Measurements from ENCODE around the gene ZKSCAN2. TPM values are rescaled to one million over a fixed set of nuclear protein-coding genes. Genes with fewer than 3 reads are reported as not detected.

The ZKSCAN2 gene
- total RNA-seq (2021; fragmentation: NEBNext Ultra II Directional; extraction: Animal tissue kit (Norgen Biotek cat#: 25700)) (11.0 and 11.6 TPM in 2 replicates), polyA plus RNA-seq (2011; rRNA removed) (2.2 and 2.6 TPM in 2 replicates), polyA minus RNA-seq (2011; rRNA and poly(A)+ RNA removed) (13.6 and 14.7 TPM in 2 replicates)
- polyA plus RNA-seq (2011; cell fraction: cytosol; rRNA removed), result 3.0 TPM
- 4.6 TPM for polyA plus RNA-seq (2011; cell fraction: nucleus; rRNA removed)
- polyA plus RNA-seq (2012, experiment 1 of 2), result 4.3 to 5.5 TPM (median 4.8 TPM) in 4 replicates
- polyA plus RNA-seq (2012, experiment 2 of 2), result 0.47 TPM
- polyA plus RNA-seq (2013, experiment 1 of 2), result 4.5 TPM
- 4.5 TPM for polyA plus RNA-seq (2013, experiment 2 of 2)
- 12.3 TPM for polyA minus RNA-seq (2011; cell fraction: cytosol; rRNA and poly(A)+ RNA removed)
- 14.0 TPM for polyA minus RNA-seq (2011; cell fraction: nucleus; rRNA and poly(A)+ RNA removed)
- long read RNA-seq, experiment 1, partial matches to known transcripts, result 0 of 4 reads
- long read RNA-seq, experiment 1, other reads (novel, unspliced or antisense), result 4 of 4 reads
- long read RNA-seq, experiment 2, partial matches to known transcripts, result 1 of 1 reads
- long read RNA-seq, experiment 2, other reads (novel, unspliced or antisense), result 0 of 1 reads

GRCh38 chr16:25257470-25257955 lies at the start of gene ZKSCAN2:
Gene ZKSCAN2 (minus strand): TSS chr16:25257845. CDS start chr16:25257127, 718 bp downstream.
- H4K5ac ChIP-seq (ENCODE audit: insufficient read length, low read depth, low read length), result peak within 1 kb of the TSS; percentile 94
- peak within 1 kb of the TSS; percentile 92 for H4K8ac ChIP-seq (ENCODE audit: extremely low read depth, insufficient read depth, low read length)
- ChIA-PET POLR2A (ENCODE audit: partially characterized antibody) (interaction anchor here (1.2 to 1.5 kb wide), 3 partner anchors 10 to 434 kb away, joined by 3 to 6 read pairs (median 3); partner anchors contain the start of gene HS3ST4), CTCF (ENCODE audit: partially characterized antibody) (interaction anchor here (1.1 kb wide), 1 partner anchor 24 kb away, joined by 3 read pairs; no protein-coding TSS in a partner anchor)
- peaks cover 0 to 2% (median under 1%) of the 10 kb centered on the region in 4 experiments; a peak in 3 of 7 replicates for H3K4me1 ChIP-seq (replicated peaks in 1 of 4; ENCODE audit: control insufficient read depth in 3 of 4, insufficient read depth in 4 of 4, low read length in 3 of 4)
- H4K20me1 ChIP-seq (replicated peaks in 1 of 2; ENCODE audit: control insufficient read depth in 1 of 2, insufficient read depth in 2 of 2, low read length in 2 of 2), result peaks cover 0 to 4% of the 10 kb centered on the region in 2 experiments
- H3K4me3 ChIP-seq (ENCODE audit: extremely low read depth in 1 of 4, insufficient read depth in 2 of 4, low read depth in 3 of 4, low read length in 4 of 4), result peak within 1 kb of the TSS; percentile 73 to 88 (median 82)
- FAIRE-seq, result no peak
- peak; percentile 54 to 88 for DNase-seq (ENCODE audit: low read depth in 1 of 2, low spot score in 2 of 2)
- H3K14ac ChIP-seq (ENCODE audit: insufficient read length), result no peak within 1 kb of the TSS
- peak within 1 kb of the TSS; percentile 46 for H2AFZ ChIP-seq (ENCODE audit: low read length)
- peak within 1 kb of the TSS; percentile 85 for H3K56ac ChIP-seq (replicated peaks; ENCODE audit: insufficient read length, low read depth, low read length)
- H2BK15ac ChIP-seq (ENCODE audit: low read length), result no peak within 1 kb of the TSS
- H2BK20ac ChIP-seq (ENCODE audit: low read length), result no peak within 1 kb of the TSS
- no peak within 1 kb of the TSS for H3K23ac ChIP-seq (ENCODE audit: insufficient read length)
- 0 out of 2 replicates have a peak within 1 kb of the TSS, but pooled peaks have one; percentile 47 for H2AK5ac ChIP-seq (ENCODE audit: low read depth, low read length)
- peak within 1 kb of the TSS; percentile 96 for H3K18ac ChIP-seq (ENCODE audit: extremely low read depth, low read length)
- H3K27ac ChIP-seq (ENCODE audit: low read depth, low read length), result peak within 1 kb of the TSS; percentile 95
- no peak within 1 kb of the TSS for H2BK120ac ChIP-seq (replicated peaks; ENCODE audit: low read depth, low read length)
- 5% methylated on average over 11 of the region's 69 CpGs; no CpG with 5 or more reads in 1 of the 2 experiments for WGBS, 2 experiments (ENCODE audit: extremely low coverage in 1 of 2, insufficient coverage in 1 of 2, insufficient read length in 1 of 2, insufficient replicate concordance in 2 of 2, low coverage in 1 of 2, low lambda C conversion rate in 2 of 2, missing lambda C conversion rate in 1 of 2)
- H3K4me2 ChIP-seq (ENCODE audit: insufficient read depth in 1 of 2, low read depth in 2 of 2, low read length in 2 of 2), result peak within 1 kb of the TSS; percentile 88 to 97
- peaks cover 10% of the 10 kb centered on the region for H3K79me1 ChIP-seq (ENCODE audit: low read depth, low read length)
- no peaks in the 10 kb centered on the region for H3K27me3 ChIP-seq (replicated peaks in 1 of 4; ENCODE audit: control insufficient read depth in 3 of 4, extremely low read depth in 1 of 4, insufficient read depth in 3 of 4, low read length in 3 of 4)
- peak within 1 kb of the TSS; percentile 86 to 95 (median 93) for H3K9ac ChIP-seq (replicated peaks in 1 of 4; ENCODE audit: extremely low read depth in 1 of 4, low read depth in 3 of 4, low read length in 3 of 4)
- no peaks in the 10 kb centered on the region for H3K9me3 ChIP-seq (ENCODE audit: insufficient read depth in 2 of 2, low read depth in 1 of 2, low read length in 1 of 2)
- peak within 1 kb of the TSS; percentile 87 for H2BK5ac ChIP-seq (ENCODE audit: low read depth, low read length)
- H3K36me3 ChIP-seq (ENCODE audit: control insufficient read depth in 2 of 4, insufficient read depth in 4 of 4, low read length in 3 of 4), result peaks cover 3 to 10% (median 6%) of the 10 kb centered on the region in 4 experiments; a peak in 4 of 8 replicates
- H2BK12ac ChIP-seq (ENCODE audit: low read depth, low read length), result 0 out of 2 replicates have a peak within 1 kb of the TSS, but pooled peaks have one; percentile 55
- peaks cover 17% of the 10 kb centered on the region for H3K23me2 ChIP-seq (ENCODE audit: low read depth, low read length)
- peak within 1 kb of the TSS; percentile 96 for H3K4ac ChIP-seq (replicated peaks; ENCODE audit: insufficient read length, low read depth, low read length)
- peaks cover 12 to 44% of the 10 kb centered on the region in 2 experiments for H3K79me2 ChIP-seq (ENCODE audit: control insufficient read depth in 1 of 2, insufficient read depth in 2 of 2, low read length in 2 of 2)
- H4K91ac ChIP-seq (replicated peaks; ENCODE audit: insufficient read length, low read length), result peak within 1 kb of the TSS; percentile 82
- TF ChIP-seq PHF8 (conservative IDR thresholded peaks at IDR 0.05; ENCODE audit: low read depth, low read length) (peak; percentile 99), TEAD4 (IDR thresholded peaks at IDR 0.05; ENCODE audit: low read depth, low read length) (no peak), BACH1 (IDR thresholded peaks at IDR 0.05; ENCODE audit: low read length) (peak; percentile 5; the same call in 1 of the 2 replicates), HDAC2 (IDR thresholded peaks at IDR 0.05; ENCODE audit: borderline replicate concordance in 1 of 2, low read depth in 2 of 2, low read length in 2 of 2) (0 out of 4 replicates have a peak, but pooled peaks of 1 of the 2 experiments have one; percentile 15), SP1 (IDR thresholded peaks at IDR 0.05; ENCODE audit: low read depth, low read length) (no peak), SIN3A (conservative IDR thresholded peaks at IDR 0.05 in 1 of 2, IDR thresholded peaks at IDR 0.05 in 1 of 2; ENCODE audit: low read depth in 1 of 2, low read length in 2 of 2) (no peak), TBP (IDR thresholded peaks at IDR 0.05; ENCODE audit: low read depth, low read length) (peak; percentile 49; the same call in 1 of the 2 replicates), POLR2A (IDR thresholded peaks at IDR 0.05; ENCODE audit: control extremely low read depth in 1 of 2, low read depth in 2 of 2, low read length in 2 of 2) (peak; percentile 78 to 80), SAP30 (IDR thresholded peaks at IDR 0.05; ENCODE audit: insufficient read depth, insufficient replicate concordance, low read length) (no peak), NRF1 (IDR thresholded peaks at IDR 0.05; ENCODE audit: low read depth, low read length) (peak; percentile 45)

Data from H1 (cell line).